Keratinocyte (primary cell): ENCODE results near the gene LANCL3. TPM values are rescaled to one million over a fixed set of nuclear protein-coding genes. Genes with fewer than 3 reads are reported as not detected.

Source experiments
- DNase-seq: peaks from one replicate; pipeline ENCODE4 v3.0.0-alpha.2; 2011; ENCODE audit warnings: low read depth, missing footprints, low spot score
- FAIRE-seq: peaks from 2 replicates; lab custom pipeline; 2011; peaks lifted over from hg19 to GRCh38; lab: Jason Lieb, UNC
- H2AFZ ChIP-seq: 2 replicates; pipeline ENCODE4 v1.6.0; 2012; ENCODE audit warnings: low read length, control low read depth, inconsistent platforms; ENCODE audit not compliant: control insufficient read depth
- H3K27ac ChIP-seq: 2 replicates; pipeline ENCODE4 v1.5.1; 2011; ENCODE audit warnings: low read length; ENCODE audit not compliant: control insufficient read depth, insufficient read depth
- H3K27me3 ChIP-seq: 3 replicates; pipeline ENCODE4 v1.6.0; 2011; ENCODE audit warnings: low read length; ENCODE audit not compliant: control insufficient read depth, insufficient read depth; ENCODE audit errors: extremely low read depth
- H3K36me3 ChIP-seq, 2 experiments: 2 replicates in 1 of 2; 3 replicates in 1 of 2; pipeline ENCODE4 v1.5.1; 2011; ENCODE audit warnings: low read length in 2 of 2, mild to moderate bottlenecking in 1 of 2; ENCODE audit not compliant: control insufficient read depth in 2 of 2, insufficient read depth in 2 of 2; ENCODE audit errors: extremely low read depth in 1 of 2
- H3K4me1 ChIP-seq: 3 replicates; pipeline ENCODE4 v1.5.1; 2011; ENCODE audit warnings: low read length; ENCODE audit not compliant: control insufficient read depth, insufficient read depth; ENCODE audit errors: extremely low read depth
- H3K4me2 ChIP-seq: 3 replicates; pipeline ENCODE4 v1.6.0; 2011; ENCODE audit warnings: low read depth, low read length; ENCODE audit not compliant: control insufficient read depth, insufficient read depth; ENCODE audit errors: extremely low read depth
- H3K4me3 ChIP-seq, 3 experiments: fragments of 200-600 bp in 1 of 3; sonication (generic) in 1 of 3; 2 replicates in 2 of 3; 3 replicates in 1 of 3; pipeline ENCODE4 v1.5.1; 2011 to 2016; ENCODE audit warnings: low read length in 3 of 3, mild to moderate bottlenecking in 3 of 3, control low read depth in 2 of 3, inconsistent platforms in 1 of 3, low read depth in 1 of 3, mixed read lengths in 1 of 3, mixed run types in 1 of 3, moderate library complexity in 1 of 3; ENCODE audit not compliant: control insufficient read depth in 2 of 3, insufficient read depth in 2 of 3; ENCODE audit errors: extremely low read depth in 1 of 3
- H3K79me2 ChIP-seq: 2 replicates; pipeline ENCODE4 v1.6.0; 2012; ENCODE audit warnings: low read length; ENCODE audit not compliant: control insufficient read depth, insufficient read depth
- H3K9ac ChIP-seq: 3 replicates; pipeline ENCODE4 v1.6.0; 2011; ENCODE audit warnings: low read length; ENCODE audit not compliant: control insufficient read depth, insufficient read depth; ENCODE audit errors: extremely low read depth
- H3K9me1 ChIP-seq: 3 replicates; pipeline ENCODE4 v1.6.0; 2011; ENCODE audit warnings: low read length; ENCODE audit not compliant: control insufficient read depth, insufficient read depth; ENCODE audit errors: extremely low read depth
- H3K9me3 ChIP-seq: 2 replicates; pipeline ENCODE4 v1.5.1; 2012; ENCODE audit warnings: low read depth, low read length; ENCODE audit not compliant: control insufficient read depth
- H4K20me1 ChIP-seq: 3 replicates; pipeline ENCODE4 v1.6.0; 2011; ENCODE audit warnings: low read length; ENCODE audit not compliant: control insufficient read depth, insufficient read depth; ENCODE audit errors: extremely low read depth
- CTCF ChIP-seq, 3 experiments: IDR thresholded peaks in 1 of 3; conservative IDR thresholded peaks in 1 of 3; optimal IDR thresholded peaks in 1 of 3; 2 replicates in 2 of 3; 3 replicates in 1 of 3; pipeline versions ENCODE3 to v1.5.1; 2011; ENCODE audit warnings: low read length in 3 of 3, mild to moderate bottlenecking in 3 of 3, moderate library complexity in 2 of 3, control low read depth in 1 of 3, inconsistent platforms in 1 of 3; ENCODE audit not compliant: insufficient read depth in 2 of 3; ENCODE audit errors: extremely low read depth in 1 of 3
- EZH2 ChIP-seq: IDR thresholded peaks from one replicate; pipeline ENCODE4 v1.6.1; 2012; ENCODE audit warnings: inconsistent platforms, mild to moderate bottlenecking, low read length, moderate library complexity
- dilution Hi-C: fragments of 300-500 bp; cut with MboI; formaldehyde crosslinking; loops from one replicate; pipeline ENCODE4 v1.7.0; 2020; ENCODE audit warnings: low sequenced_read_pairs; ENCODE audit not compliant: extremely low pct_ligation_motif_present
- polyA plus RNA-seq, 5 experiments: library from polyadenylated mRNA; depleted of rRNA in 3 of 5; stranded (reverse) in 3 of 5; stranded (forward) in 1 of 5; unstranded in 1 of 5; fragments of >200 nt; gene quantifications; 1 replicate in 1 of 5; 2 replicates in 3 of 5; 3 replicates in 1 of 5; pipeline versions ENCODE4 v1.2.1 to v1.2.3, GENCODE V29; 2011 to 2012; ENCODE audit warnings: missing spikeins in 2 of 5, low read depth in 1 of 5, low replicate concordance in 1 of 5

LANCL3 gene
- polyA plus RNA-seq, 1 donor (not counting 4 experiments of a cell fraction or from before 2014, with no cell fraction given): 0.97 TPM

- H3K36me3 ChIP-seq: no peaks in the 10 kb centered on the region
- no peak overlapping the region for H3K9ac ChIP-seq
- H3K4me2 ChIP-seq: no peak overlapping the region
- H3K27me3 ChIP-seq: no peaks in the 10 kb centered on the region
- DNase-seq: no peak
- no peak overlapping the region for H2AFZ ChIP-seq
- H3K4me1 ChIP-seq: no peaks in the 10 kb centered on the region
- no peak overlapping the region for H3K4me3 ChIP-seq
- no peaks in the 10 kb centered on the region for H3K9me1 ChIP-seq
- dilution Hi-C loops: no loop called here
- no peaks in the 10 kb centered on the region for H3K9me3 ChIP-seq
- TF ChIP-seq CTCF (optimal IDR thresholded peaks at IDR 0.05 in 1 of 3, IDR thresholded peaks at IDR 0.05 in 1 of 3, conservative IDR thresholded peaks at IDR 0.05 in 1 of 3; ENCODE audit: extremely low read depth in 1 of 3, insufficient read depth in 2 of 3, low read length in 3 of 3) (no peak), EZH2 (no peak)
- FAIRE-seq: peak; percentile 36
- no peak overlapping the region for H3K27ac ChIP-seq
- H3K79me2 ChIP-seq: no peaks in the 10 kb centered on the region
- no peaks in the 10 kb centered on the region for H4K20me1 ChIP-seq
Observed at GRCh38 chrX:37627602-37628001, 56.1 kb downstream of the LANCL3 start.

GRCh38 chrX:37638047-37638446 is 66.6 kb downstream of the LANCL3 start:
- no peak for FAIRE-seq
- Histone ChIP-seq H3K9ac (no peak overlapping the region), H3K9me1 (no peaks in the 10 kb centered on the region), H3K9me3 (no peaks in the 10 kb centered on the region), H3K27me3 (no peaks in the 10 kb centered on the region), H2AFZ (no peak overlapping the region), H3K27ac (no peak overlapping the region), H4K20me1 (no peaks in the 10 kb centered on the region), H3K4me2 (no peak overlapping the region), H3K79me2 (no peaks in the 10 kb centered on the region), H3K36me3 (no peaks in the 10 kb centered on the region), H3K4me3 (no peak overlapping the region), H3K4me1 (no peaks in the 10 kb centered on the region)
- dilution Hi-C loops: no loop called here
- TF ChIP-seq CTCF (optimal IDR thresholded peaks at IDR 0.05 in 1 of 3, IDR thresholded peaks at IDR 0.05 in 1 of 3, conservative IDR thresholded peaks at IDR 0.05 in 1 of 3; ENCODE audit: extremely low read depth in 1 of 3, insufficient read depth in 2 of 3, low read length in 3 of 3): no peak
- no peak for TF ChIP-seq EZH2
- no peak for DNase-seq
